SK-N-SH treated with all-trans-retinoic acid at 6 μM for 48 hours (cell line): ENCODE measurements around the gene RAET1E.

ENCODE experiments used
- ATAC-seq: fragments of 200-7000 bp; cut with Tn5 transposase; 3 replicates; pipeline ENCODE4 v1.9.1; 2020; ENCODE audit warnings: mild to moderate bottlenecking, moderate library complexity
- ARNTL ChIP-seq: fragments of 450-650 bp; formaldehyde crosslinking; IDR thresholded peaks from 2 replicates; pipeline ENCODE4 v1.5.0; 2020; ENCODE audit warnings: low read depth, mild to moderate bottlenecking, moderate library complexity, borderline replicate concordance
- BACH2 ChIP-seq: fragments of 250-450 bp; sonication (Bioruptor Pico); IDR thresholded peaks from 2 replicates; pipeline ENCODE4 v1.9.0; 2021; ENCODE audit warnings: mild to moderate bottlenecking, borderline replicate concordance
- CREB5 ChIP-seq: fragments of 250-450 bp; sonication (Bioruptor Pico); IDR thresholded peaks from 2 replicates; pipeline ENCODE4 v1.5.1; 2020; ENCODE audit warnings: low read depth, mild to moderate bottlenecking, moderate library complexity
- GLIS3 ChIP-seq: fragments of 250-450 bp; sonication (Bioruptor Pico); IDR thresholded peaks from 2 replicates; pipeline ENCODE4 v1.5.0; 2020; ENCODE audit warnings: mild to moderate bottlenecking, moderate library complexity
- ISL1 ChIP-seq: fragments of 250-450 bp; sonication (Bioruptor Pico); IDR thresholded peaks from 2 replicates; pipeline ENCODE4 v2.1.2; 2022; ENCODE audit warnings: mild to moderate bottlenecking, moderate library complexity
- OSR1 ChIP-seq: fragments of 250-450 bp; sonication (Bioruptor Pico); IDR thresholded peaks from 2 replicates; pipeline ENCODE4 v1.8.0; 2022; ENCODE audit warnings: moderate library complexity, mild to moderate bottlenecking, inconsistent platforms
- PPARA ChIP-seq: fragments of 250-450 bp; sonication (Bioruptor Pico); IDR thresholded peaks from 2 replicates; pipeline ENCODE4 v1.5.0; 2020; ENCODE audit warnings: mild to moderate bottlenecking, borderline replicate concordance
- RARB ChIP-seq: fragments of 250-450 bp; sonication (Bioruptor Pico); IDR thresholded peaks from 2 replicates; pipeline ENCODE4 v1.8.0; 2021; ENCODE audit warnings: mild to moderate bottlenecking, moderate library complexity
- SNAI2 ChIP-seq: fragments of 250-450 bp; sonication (Bioruptor Pico); IDR thresholded peaks from 2 replicates; pipeline ENCODE4 v1.5.0; 2020; ENCODE audit warnings: mild to moderate bottlenecking, moderate library complexity
- TCF4 ChIP-seq: fragments of 250-450 bp; sonication (Bioruptor Pico); IDR thresholded peaks from 2 replicates; pipeline ENCODE4 v1.8.0; 2021; ENCODE audit warnings: mild to moderate bottlenecking, moderate library complexity, borderline replicate concordance
- TOX ChIP-seq: fragments of 250-450 bp; sonication (Bioruptor Pico); IDR thresholded peaks from 2 replicates; pipeline ENCODE4 v1.8.0; 2021; ENCODE audit warnings: mild to moderate bottlenecking, moderate library complexity, borderline replicate concordance
- TSHZ2 ChIP-seq: fragments of 250-450 bp; sonication (Bioruptor Pico); IDR thresholded peaks from 2 replicates; pipeline ENCODE4 v1.5.0; 2020; ENCODE audit warnings: mild to moderate bottlenecking, moderate library complexity
- ZC3H10 ChIP-seq: fragments of 250-450 bp; sonication (Bioruptor Pico); IDR thresholded peaks from 2 replicates; pipeline ENCODE4 v1.5.1; 2021; ENCODE audit warnings: mild to moderate bottlenecking, moderate library complexity
- ZFP3 ChIP-seq: fragments of 250-450 bp; sonication (Bioruptor Pico); IDR thresholded peaks from 2 replicates; pipeline ENCODE4 v1.5.0; 2020; ENCODE audit warnings: mild to moderate bottlenecking, moderate library complexity
- ZFP30 ChIP-seq: fragments of 450-650 bp; formaldehyde crosslinking; IDR thresholded peaks from 2 replicates; pipeline ENCODE4 v1.5.0; 2022; ENCODE audit warnings: mild to moderate bottlenecking, moderate library complexity
- ZNF565 ChIP-seq: fragments of 450-650 bp; formaldehyde crosslinking; conservative IDR thresholded peaks from 2 replicates; pipeline ENCODE4 v1.5.0; 2020; ENCODE audit warnings: low read depth, mild to moderate bottlenecking, moderate library complexity
- ZNF70 ChIP-seq: fragments of 450-650 bp; formaldehyde crosslinking; IDR thresholded peaks from 2 replicates; pipeline ENCODE4 v1.5.0; 2020; ENCODE audit warnings: mild to moderate bottlenecking, moderate library complexity
- ZNF8 ChIP-seq: fragments of 450-650 bp; formaldehyde crosslinking; IDR thresholded peaks from 2 replicates; pipeline ENCODE4 v1.5.0; 2020; ENCODE audit warnings: mild to moderate bottlenecking, moderate library complexity
- TF ChIP-seq, protein P1 (sequence below): fragments of 250-450 bp; sonication (Bioruptor Pico); IDR thresholded peaks from 2 replicates; pipeline ENCODE4 v1.8.0; 2020; ENCODE audit warnings: mild to moderate bottlenecking, moderate library complexity, borderline replicate concordance
- TF ChIP-seq, protein P2 (sequence below): fragments of 250-450 bp; sonication (Bioruptor Pico); IDR thresholded peaks from 2 replicates; pipeline ENCODE4 v1.8.0; 2021; ENCODE audit warnings: low read depth, mild to moderate bottlenecking, moderate library complexity, borderline replicate concordance
- TF ChIP-seq, protein P3 (sequence below): fragments of 250-450 bp; sonication (Bioruptor Pico); IDR thresholded peaks from 2 replicates; pipeline ENCODE4 v1.5.1; 2021; ENCODE audit warnings: mild to moderate bottlenecking, moderate library complexity

The RAET1E gene

GRCh38 chr6:149890629-149891045 lies 7.3 kb downstream of the RAET1E start:
- 0 out of 3 replicates have a peak, but pooled peaks have one; percentile 28 for ATAC-seq
- TF ChIP-seq ZNF70: no peak
- TF ChIP-seq, protein P1, sequence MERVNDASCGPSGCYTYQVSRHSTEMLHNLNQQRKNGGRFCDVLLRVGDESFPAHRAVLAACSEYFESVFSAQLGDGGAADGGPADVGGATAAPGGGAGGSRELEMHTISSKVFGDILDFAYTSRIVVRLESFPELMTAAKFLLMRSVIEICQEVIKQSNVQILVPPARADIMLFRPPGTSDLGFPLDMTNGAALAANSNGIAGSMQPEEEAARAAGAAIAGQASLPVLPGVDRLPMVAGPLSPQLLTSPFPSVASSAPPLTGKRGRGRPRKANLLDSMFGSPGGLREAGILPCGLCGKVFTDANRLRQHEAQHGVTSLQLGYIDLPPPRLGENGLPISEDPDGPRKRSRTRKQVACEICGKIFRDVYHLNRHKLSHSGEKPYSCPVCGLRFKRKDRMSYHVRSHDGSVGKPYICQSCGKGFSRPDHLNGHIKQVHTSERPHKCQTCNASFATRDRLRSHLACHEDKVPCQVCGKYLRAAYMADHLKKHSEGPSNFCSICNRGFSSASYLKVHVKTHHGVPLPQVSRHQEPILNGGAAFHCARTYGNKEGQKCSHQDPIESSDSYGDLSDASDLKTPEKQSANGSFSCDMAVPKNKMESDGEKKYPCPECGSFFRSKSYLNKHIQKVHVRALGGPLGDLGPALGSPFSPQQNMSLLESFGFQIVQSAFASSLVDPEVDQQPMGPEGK (CRISPR knock-in tag): no peak
- no peak for TF ChIP-seq ZFP30 (CRISPR knock-in tag)
- no peak for TF ChIP-seq ZFP3 (CRISPR knock-in tag)
- TF ChIP-seq ZNF565: no peak
- TF ChIP-seq SNAI2 (CRISPR knock-in tag): no peak
- no peak for TF ChIP-seq RARB
- no peak for TF ChIP-seq ARNTL (CRISPR knock-in tag)
- TF ChIP-seq ZNF8 (CRISPR knock-in tag): no peak
- TF ChIP-seq ISL1 (CRISPR knock-in tag): no peak
- TF ChIP-seq ZC3H10 (CRISPR knock-in tag): no peak
- no peak for TF ChIP-seq TSHZ2 (CRISPR knock-in tag)
- TF ChIP-seq BACH2 (CRISPR knock-in tag): no peak
- TF ChIP-seq, protein P2, sequence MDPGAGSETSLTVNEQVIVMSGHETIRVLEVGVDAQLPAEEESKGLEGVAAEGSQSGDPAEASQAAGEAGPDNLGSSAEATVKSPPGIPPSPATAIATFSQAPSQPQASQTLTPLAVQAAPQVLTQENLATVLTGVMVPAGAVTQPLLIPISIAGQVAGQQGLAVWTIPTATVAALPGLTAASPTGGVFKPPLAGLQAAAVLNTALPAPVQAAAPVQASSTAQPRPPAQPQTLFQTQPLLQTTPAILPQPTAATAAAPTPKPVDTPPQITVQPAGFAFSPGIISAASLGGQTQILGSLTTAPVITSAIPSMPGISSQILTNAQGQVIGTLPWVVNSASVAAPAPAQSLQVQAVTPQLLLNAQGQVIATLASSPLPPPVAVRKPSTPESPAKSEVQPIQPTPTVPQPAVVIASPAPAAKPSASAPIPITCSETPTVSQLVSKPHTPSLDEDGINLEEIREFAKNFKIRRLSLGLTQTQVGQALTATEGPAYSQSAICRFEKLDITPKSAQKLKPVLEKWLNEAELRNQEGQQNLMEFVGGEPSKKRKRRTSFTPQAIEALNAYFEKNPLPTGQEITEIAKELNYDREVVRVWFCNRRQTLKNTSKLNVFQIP (CRISPR knock-in tag): no peak
- TF ChIP-seq OSR1: no peak
- TF ChIP-seq PPARA (CRISPR knock-in tag): no peak
- no peak for TF ChIP-seq GLIS3 (CRISPR knock-in tag)
- no peak for TF ChIP-seq TCF4 (CRISPR knock-in tag)

- TF ChIP-seq ARNTL (CRISPR knock-in tag): no peak
- no peak for TF ChIP-seq RARB
- TF ChIP-seq SNAI2 (CRISPR knock-in tag): no peak
- TF ChIP-seq CREB5 (CRISPR knock-in tag): no peak
- TF ChIP-seq PPARA (CRISPR knock-in tag): no peak
- no peak for TF ChIP-seq OSR1
- no peak for TF ChIP-seq ZC3H10 (CRISPR knock-in tag)
- TF ChIP-seq ZNF70: no peak
- TF ChIP-seq GLIS3 (CRISPR knock-in tag): no peak
- no peak for TF ChIP-seq TOX (CRISPR knock-in tag)
- no peak for TF ChIP-seq ZFP30 (CRISPR knock-in tag)
- TF ChIP-seq ZFP3 (CRISPR knock-in tag): no peak
- TF ChIP-seq, protein P2 (CRISPR knock-in tag): no peak
- TF ChIP-seq TSHZ2 (CRISPR knock-in tag): no peak
- TF ChIP-seq, protein P3, sequence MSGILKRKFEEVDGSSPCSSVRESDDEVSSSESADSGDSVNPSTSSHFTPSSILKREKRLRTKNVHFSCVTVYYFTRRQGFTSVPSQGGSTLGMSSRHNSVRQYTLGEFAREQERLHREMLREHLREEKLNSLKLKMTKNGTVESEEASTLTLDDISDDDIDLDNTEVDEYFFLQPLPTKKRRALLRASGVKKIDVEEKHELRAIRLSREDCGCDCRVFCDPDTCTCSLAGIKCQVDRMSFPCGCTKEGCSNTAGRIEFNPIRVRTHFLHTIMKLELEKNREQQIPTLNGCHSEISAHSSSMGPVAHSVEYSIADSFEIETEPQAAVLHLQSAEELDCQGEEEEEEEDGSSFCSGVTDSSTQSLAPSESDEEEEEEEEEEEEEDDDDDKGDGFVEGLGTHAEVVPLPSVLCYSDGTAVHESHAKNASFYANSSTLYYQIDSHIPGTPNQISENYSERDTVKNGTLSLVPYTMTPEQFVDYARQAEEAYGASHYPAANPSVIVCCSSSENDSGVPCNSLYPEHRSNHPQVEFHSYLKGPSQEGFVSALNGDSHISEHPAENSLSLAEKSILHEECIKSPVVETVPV (CRISPR knock-in tag): no peak
- no peak for TF ChIP-seq TCF4 (CRISPR knock-in tag)
- no peak for ATAC-seq
Measured at GRCh38 chr6:149889326-149889725, 8.6 kb downstream of the RAET1E start.
